Ramos (cell line): ENCODE data around the gene DYRK3.

Source experiments
- in situ Hi-C: fragments of 300-500 bp; cut with MboI; formaldehyde crosslinking; loops from one replicate; pipeline ENCODE4 v1.14.3; 2022; ENCODE audit warnings: low sequenced_read_pairs; ENCODE audit not compliant: unreplicated experiment

Gene DYRK3

GRCh38 chr1:206679738-206680211, 44.4 kb downstream of the DYRK3 start:
- in situ Hi-C loops: no loop called here

GRCh38 chr1:206680279-206680678, 44.9 kb downstream of the DYRK3 start:
- in situ Hi-C loops: no loop called here

- in situ Hi-C loops: no loop called here
Measured at GRCh38 chr1:206681359-206681758, 46.0 kb downstream of the DYRK3 start.

GRCh38 chr1:206682111-206682510, 46.8 kb downstream of the DYRK3 start:
- in situ Hi-C loops: no loop called here

GRCh38 chr1:206683313-206683712, 48.0 kb downstream of the DYRK3 start:
- in situ Hi-C loops: no loop called here

- in situ Hi-C loops: no loop called here
Measured at GRCh38 chr1:206684003-206684402, 48.7 kb downstream of the DYRK3 start.

GRCh38 chr1:206684478-206685333, 49.4 kb downstream of the DYRK3 start, which contains the start of gene MAPKAPK2:
Gene MAPKAPK2, plus strand, starts transcription at chr1:206684905. Its CDS starts 325 bp downstream, at chr1:206685230.
- in situ Hi-C loops: no loop called here

- in situ Hi-C loops: no loop called here
Measured at GRCh38 chr1:206685334-206685768, 50.0 kb downstream of the DYRK3 start.

GRCh38 chr1:206685769-206686477, 50.6 kb downstream of the DYRK3 start:
- in situ Hi-C loops: no loop called here

- in situ Hi-C loops: no loop called here
Measured at GRCh38 chr1:206686478-206687249, 51.3 kb downstream of the DYRK3 start.

- in situ Hi-C loops: no loop called here
Measured at GRCh38 chr1:206687251-206687914, 52.0 kb downstream of the DYRK3 start.

- in situ Hi-C loops: no loop called here
Measured at GRCh38 chr1:206687915-206688442, 52.6 kb downstream of the DYRK3 start.

GRCh38 chr1:206690516-206690915, 55.2 kb downstream of the DYRK3 start:
- in situ Hi-C loops: no loop called here

- in situ Hi-C loops: no loop called here
Measured at GRCh38 chr1:206691604-206692003, 56.3 kb downstream of the DYRK3 start.

- in situ Hi-C loops: no loop called here
Measured at GRCh38 chr1:206693029-206693428, 57.7 kb downstream of the DYRK3 start.

GRCh38 chr1:206693592-206693991, 58.3 kb downstream of the DYRK3 start:
- in situ Hi-C loops: no loop called here

- in situ Hi-C loops: no loop called here
Measured at GRCh38 chr1:206694171-206695124, 59.1 kb downstream of the DYRK3 start.

- in situ Hi-C loops: no loop called here
Measured at GRCh38 chr1:206695733-206696132, 60.4 kb downstream of the DYRK3 start.
